H9 (cell line): Measurements from ENCODE around the gene CFAP45. TPM values are rescaled to one million over a fixed set of nuclear protein-coding genes. Genes with fewer than 3 reads are reported as not detected.

ENCODE experiments used
- DNase-seq: peaks from one replicate; pipeline ENCODE4 v3.0.0-alpha.2; 2017
- H2AFZ ChIP-seq: one replicate; pipeline ENCODE4 v1.6.1; 2013; ENCODE audit warnings: mild to moderate bottlenecking, low read length, control low read depth, moderate library complexity
- H2AK5ac ChIP-seq: 2 replicates; pipeline ENCODE4 v1.6.1; 2013; ENCODE audit warnings: low read length, control low read depth, mixed read lengths; ENCODE audit not compliant: insufficient read length
- H2BK120ac ChIP-seq: one replicate; pipeline ENCODE4 v1.6.1; 2013; ENCODE audit warnings: low read depth, mild to moderate bottlenecking, low read length, control low read depth, inconsistent platforms; ENCODE audit not compliant: poor library complexity, severe bottlenecking
- H2BK12ac ChIP-seq: 2 replicates; pipeline ENCODE4 v1.6.1; 2013; ENCODE audit warnings: low read length, control low read depth, mixed read lengths, low read depth; ENCODE audit not compliant: insufficient read length
- H2BK15ac ChIP-seq: 2 replicates; pipeline ENCODE4 v1.6.1; 2013; ENCODE audit warnings: low read depth, low read length, control low read depth
- H2BK20ac ChIP-seq: one replicate; pipeline ENCODE4 v1.6.1; 2013; ENCODE audit warnings: low read depth, mild to moderate bottlenecking, low read length, control low read depth, inconsistent platforms; ENCODE audit not compliant: poor library complexity, severe bottlenecking
- H2BK5ac ChIP-seq: 2 replicates; pipeline ENCODE4 v1.6.1; 2013; ENCODE audit warnings: low read length, control low read depth, mixed read lengths; ENCODE audit not compliant: insufficient read length
- H3K14ac ChIP-seq: 2 replicates; pipeline ENCODE4 v1.6.1; 2013; ENCODE audit warnings: low read length, control low read depth; ENCODE audit not compliant: insufficient read depth
- H3K18ac ChIP-seq: 2 replicates; pipeline ENCODE4 v1.6.1; 2013; ENCODE audit warnings: low read depth, mild to moderate bottlenecking, mixed read lengths, low read length, control low read depth; ENCODE audit not compliant: insufficient read length
- H3K23ac ChIP-seq: 2 replicates; pipeline ENCODE4 v1.6.1; 2013; ENCODE audit warnings: low read length, control low read depth, mixed read lengths, low read depth; ENCODE audit not compliant: insufficient read length
- H3K23me2 ChIP-seq: 2 replicates; pipeline ENCODE4 v1.6.1; 2013; ENCODE audit warnings: low read depth, mild to moderate bottlenecking, mixed read lengths, low read length, control low read depth; ENCODE audit not compliant: insufficient read length, poor library complexity, severe bottlenecking
- H3K27ac ChIP-seq: 2 replicates; pipeline ENCODE4 v1.5.1; 2013; ENCODE audit warnings: low read length, control low read depth, mixed read lengths, low read depth; ENCODE audit not compliant: insufficient read length
- H3K27me3 ChIP-seq: 2 replicates; pipeline ENCODE4 v1.6.1; 2013; ENCODE audit warnings: low read length, control low read depth, inconsistent platforms; ENCODE audit not compliant: insufficient read depth
- H3K4ac ChIP-seq: 2 replicates; pipeline ENCODE4 v1.6.1; 2013; ENCODE audit warnings: low read depth, mild to moderate bottlenecking, control low read depth, inconsistent platforms, low read length, moderate library complexity
- H3K4me1 ChIP-seq: 2 replicates; pipeline ENCODE4 v1.6.1; 2013; ENCODE audit warnings: low read length, control low read depth, inconsistent platforms; ENCODE audit not compliant: insufficient read depth
- H3K4me2 ChIP-seq: 2 replicates; pipeline ENCODE4 v1.6.1; 2013; ENCODE audit warnings: low read length, control low read depth, mixed read lengths; ENCODE audit not compliant: insufficient read length, insufficient read depth
- H3K56ac ChIP-seq: 2 replicates; pipeline ENCODE4 v1.6.1; 2013; ENCODE audit warnings: low read depth, mild to moderate bottlenecking, mixed read lengths, low read length, control low read depth; ENCODE audit not compliant: insufficient read length
- H3K79me1 ChIP-seq: 2 replicates; pipeline ENCODE4 v1.6.1; 2013; ENCODE audit warnings: low read depth, mild to moderate bottlenecking, moderate library complexity, low read length, control low read depth, inconsistent platforms; ENCODE audit not compliant: insufficient read depth, poor library complexity, severe bottlenecking
- H3K79me2 ChIP-seq: 2 replicates; pipeline ENCODE4 v1.6.1; 2013; ENCODE audit warnings: low read length, control low read depth, inconsistent platforms; ENCODE audit not compliant: insufficient read depth
- H3K9ac ChIP-seq: 2 replicates; pipeline ENCODE4 v1.6.1; 2013; ENCODE audit warnings: low read length, control low read depth, mixed read lengths; ENCODE audit not compliant: insufficient read length; ENCODE audit errors: extremely low read depth
- H3K9me3 ChIP-seq: one replicate; pipeline ENCODE4 v1.6.1; 2013; ENCODE audit warnings: low read depth, low read length, inconsistent platforms; ENCODE audit not compliant: control insufficient read depth
- H3T11ph ChIP-seq: one replicate; pipeline ENCODE4 v1.6.1; 2013; ENCODE audit warnings: mild to moderate bottlenecking, low read length, control low read depth, inconsistent platforms
- H4K20me1 ChIP-seq: one replicate; pipeline ENCODE4 v1.6.1; 2013; ENCODE audit not compliant: control insufficient read depth, insufficient read length, insufficient read depth
- H4K5ac ChIP-seq: 2 replicates; pipeline ENCODE4 v1.6.1; 2013; ENCODE audit warnings: low read depth, mild to moderate bottlenecking, mixed read lengths, low read length, control low read depth; ENCODE audit not compliant: insufficient read length
- H4K8ac ChIP-seq: replicated peaks from 2 replicates; pipeline ENCODE4 v1.6.1; 2013; ENCODE audit warnings: low read length, control low read depth, mixed read lengths, low read depth; ENCODE audit not compliant: insufficient read length
- H4K91ac ChIP-seq: 2 replicates; pipeline ENCODE4 v1.6.1; 2013; ENCODE audit warnings: low read depth, mild to moderate bottlenecking, moderate library complexity, mixed read lengths, low read length, control low read depth; ENCODE audit not compliant: insufficient read length
- H3K27ac Mint-ChIP-seq, 3 experiments: 2 replicates in 2 of 3; 3 replicates in 1 of 3; pipeline ENCODE4 v1.8.0; 2020 to 2021; ENCODE audit warnings: mixed read lengths in 3 of 3, mild to moderate bottlenecking in 1 of 3, moderate library complexity in 1 of 3
- H3K27me3 Mint-ChIP-seq: 2 replicates; pipeline ENCODE4 v1.8.0; 2021; ENCODE audit warnings: low read depth, mild to moderate bottlenecking, moderate library complexity, mixed read lengths
- H3K36me3 Mint-ChIP-seq, 3 experiments: 2 replicates in 2 of 3; 3 replicates in 1 of 3; pipeline ENCODE4 v1.8.0; 2020 to 2021; ENCODE audit warnings: low read depth in 3 of 3, mixed read lengths in 3 of 3; ENCODE audit not compliant: insufficient read depth in 1 of 3
- H3K4me1 Mint-ChIP-seq, 2 experiments: 2 replicates each; pipeline ENCODE4 v1.8.0; 2020; ENCODE audit warnings: mixed read lengths in 2 of 2
- H3K4me3 Mint-ChIP-seq, 2 experiments: 2 replicates in 1 of 2; 3 replicates in 1 of 2; pipeline ENCODE4 v1.8.0; 2020 to 2021; ENCODE audit warnings: mild to moderate bottlenecking in 2 of 2, mixed read lengths in 2 of 2, moderate library complexity in 1 of 2
- H3K9me3 Mint-ChIP-seq, 2 experiments: 2 replicates in 1 of 2; 3 replicates in 1 of 2; pipeline ENCODE4 v1.8.0; 2020; ENCODE audit warnings: mild to moderate bottlenecking in 2 of 2, mixed read lengths in 2 of 2, moderate library complexity in 1 of 2
- WGBS: extraction: QIAGEN DNeasy Blood & Tissue Kit; methylation state at CpG from one replicate; pipeline ENCODE4 v1.1.7; 2013; ENCODE audit warnings: missing lambda C conversion rate, low lambda C conversion rate, mixed read lengths; ENCODE audit not compliant: insufficient read length; ENCODE audit errors: extremely low coverage; 5-methylcytosine and 5-hydroxymethylcytosine counted together
- total RNA-seq: library from RNA; stranded (reverse); gene quantifications from 2 replicates; pipeline ENCODE4 v1.2.1, GENCODE V29; 2021
- TF ChIP-seq, protein P1 (sequence below): fragments of 200-600 bp; sonication (generic); conservative IDR thresholded peaks from 3 replicates; pipeline ENCODE4 v1.8.0; 2021; ENCODE audit warnings: antibody characterized with exemption, mild to moderate bottlenecking

The CFAP45 gene
- total RNA-seq, 1 experiment from 2014 or later: 0.85 TPM

DNA sequence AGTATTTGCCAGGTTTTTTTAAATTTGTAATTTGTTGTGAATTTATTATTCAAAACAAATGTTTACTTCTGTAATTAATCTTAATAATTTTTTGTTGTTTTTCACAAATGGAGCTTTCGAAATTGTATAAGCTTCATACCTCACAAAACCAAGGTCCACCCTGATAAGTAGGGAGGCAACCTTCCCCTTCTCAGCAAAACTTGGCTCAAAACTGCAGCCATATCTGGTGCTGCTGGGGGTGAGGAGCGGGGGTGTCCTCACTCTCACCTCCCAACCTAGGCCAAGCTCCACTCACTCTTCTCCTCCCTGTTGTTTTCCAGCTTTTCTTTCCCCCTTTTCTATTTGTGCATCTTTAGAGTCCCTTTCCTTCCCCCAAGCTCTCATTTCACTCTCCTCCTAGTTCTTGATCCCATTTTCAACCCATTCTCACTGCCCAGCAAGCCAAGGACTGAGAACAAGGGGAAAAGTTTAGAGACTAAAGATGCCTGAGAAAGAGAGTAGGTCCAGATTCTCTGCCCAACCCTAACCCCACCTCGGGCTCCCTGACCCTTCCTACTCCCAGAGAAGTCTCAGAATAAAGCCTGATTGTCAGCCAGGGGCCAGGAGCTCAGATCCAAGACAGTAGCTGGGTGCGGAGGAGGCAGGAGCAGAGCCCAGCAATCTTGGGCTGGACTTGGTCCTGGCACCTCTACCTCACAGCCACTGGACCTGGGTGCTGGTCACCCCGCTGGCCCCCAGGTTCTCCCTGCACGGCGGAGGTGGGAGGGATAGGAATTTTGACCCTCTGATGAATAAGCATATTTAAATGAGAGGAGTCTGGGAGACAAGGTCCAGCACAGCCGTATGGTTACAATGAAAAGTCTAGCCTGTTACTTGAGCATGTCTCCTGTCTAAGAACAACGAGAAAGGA is 8.3 kb upstream of the CFAP45 start:
- H3K36me3 Mint-ChIP-seq: peaks cover 0 to 6% (median 0%) of the 10 kb centered on the region in 3 experiments; a peak in 3 of 7 replicates
- peaks cover 8% of the 10 kb centered on the region in 2 experiments; a peak in 4 of 5 replicates for H3K9me3 Mint-ChIP-seq
- H3K27me3 Mint-ChIP-seq: no peaks in the 10 kb centered on the region; the same call in 1 of the 2 replicates
- peaks cover 31 to 32% of the 10 kb centered on the region in 2 experiments for H3K4me1 Mint-ChIP-seq
- H3K27ac Mint-ChIP-seq: peak overlapping the region in 1 of 3 experiments; percentile 5; a peak in 2 of 7 replicates
- no peak overlapping the region for H2BK5ac ChIP-seq
- no peaks in the 10 kb centered on the region for H3K23me2 ChIP-seq
- no peak overlapping the region for H3K4me3 Mint-ChIP-seq
- WGBS: no CpG with 5 or more reads among the region's 9 CpGs
- no peak overlapping the region for H3K23ac ChIP-seq
- no peak overlapping the region for H3K27ac ChIP-seq
- H4K5ac ChIP-seq: no peak overlapping the region
- no peak overlapping the region for H4K8ac ChIP-seq
- no peaks in the 10 kb centered on the region for H3K9me3 ChIP-seq
- no peak overlapping the region for H3K56ac ChIP-seq
- H2AFZ ChIP-seq: no peak overlapping the region
- no peak overlapping the region for H2BK12ac ChIP-seq
- no peak overlapping the region for H2BK15ac ChIP-seq
- no peak overlapping the region for H3K14ac ChIP-seq
- peak overlapping the region; percentile 92 for H2BK20ac ChIP-seq
- H3K4ac ChIP-seq: no peak overlapping the region
- DNase-seq: no peak
- no peaks in the 10 kb centered on the region for H3K79me1 ChIP-seq
- TF ChIP-seq, protein P1, sequence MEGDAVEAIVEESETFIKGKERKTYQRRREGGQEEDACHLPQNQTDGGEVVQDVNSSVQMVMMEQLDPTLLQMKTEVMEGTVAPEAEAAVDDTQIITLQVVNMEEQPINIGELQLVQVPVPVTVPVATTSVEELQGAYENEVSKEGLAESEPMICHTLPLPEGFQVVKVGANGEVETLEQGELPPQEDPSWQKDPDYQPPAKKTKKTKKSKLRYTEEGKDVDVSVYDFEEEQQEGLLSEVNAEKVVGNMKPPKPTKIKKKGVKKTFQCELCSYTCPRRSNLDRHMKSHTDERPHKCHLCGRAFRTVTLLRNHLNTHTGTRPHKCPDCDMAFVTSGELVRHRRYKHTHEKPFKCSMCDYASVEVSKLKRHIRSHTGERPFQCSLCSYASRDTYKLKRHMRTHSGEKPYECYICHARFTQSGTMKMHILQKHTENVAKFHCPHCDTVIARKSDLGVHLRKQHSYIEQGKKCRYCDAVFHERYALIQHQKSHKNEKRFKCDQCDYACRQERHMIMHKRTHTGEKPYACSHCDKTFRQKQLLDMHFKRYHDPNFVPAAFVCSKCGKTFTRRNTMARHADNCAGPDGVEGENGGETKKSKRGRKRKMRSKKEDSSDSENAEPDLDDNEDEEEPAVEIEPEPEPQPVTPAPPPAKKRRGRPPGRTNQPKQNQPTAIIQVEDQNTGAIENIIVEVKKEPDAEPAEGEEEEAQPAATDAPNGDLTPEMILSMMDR: no peak
- no peak overlapping the region for H3K9ac ChIP-seq
- H3K27me3 ChIP-seq: no peaks in the 10 kb centered on the region
- H3K79me2 ChIP-seq: no peaks in the 10 kb centered on the region
- peaks cover 14% of the 10 kb centered on the region; the same call in 1 of the 2 replicates for H3K4me1 ChIP-seq
- no peak overlapping the region for H3K18ac ChIP-seq
- H4K20me1 ChIP-seq: no peaks in the 10 kb centered on the region
- H2BK120ac ChIP-seq: no peak overlapping the region
- no peak overlapping the region for H4K91ac ChIP-seq
- H3K4me2 ChIP-seq: no peak overlapping the region
- H2AK5ac ChIP-seq: no peak overlapping the region
- no peak overlapping the region for H3T11ph ChIP-seq
